LNCAP (cell line): ENCODE measurements around the gene DACT2.

Source experiments
- CTCF ChIP-seq: fragments of 450-650 bp; IDR thresholded peaks from 2 replicates; pipeline ENCODE4 v1.5.1; 2017; ENCODE audit warnings: mild to moderate bottlenecking

The DACT2 gene

GRCh38 chr6:168345896-168346754 lies 26.5 kb upstream of the DACT2 start:
- TF ChIP-seq CTCF = no peak

GRCh38 chr6:168345266-168345665 lies 25.7 kb upstream of the DACT2 start:
- no peak for TF ChIP-seq CTCF

- no peak for TF ChIP-seq CTCF
Measured at GRCh38 chr6:168344338-168344737, 24.8 kb upstream of the DACT2 start.

GRCh38 chr6:168343239-168344150 lies 23.9 kb upstream of the DACT2 start:
- TF ChIP-seq CTCF = no peak

GRCh38 chr6:168342636-168343035 lies 23.1 kb upstream of the DACT2 start:
- TF ChIP-seq CTCF = no peak

GRCh38 chr6:168341280-168341900 lies 21.8 kb upstream of the DACT2 start:
- no peak for TF ChIP-seq CTCF

- no peak for TF ChIP-seq CTCF
Measured at GRCh38 chr6:168340819-168341218, 21.2 kb upstream of the DACT2 start.
